Measurements from ENCODE around the gene TLX2.
"Not testable (repeated sequence)": the region's sequence is repeated elsewhere in the genome, so short reads cannot be mapped to it uniquely, and the experiment has no call there.

Gene TLX2

GRCh38 chr2:74514368-74515270 is at the start of gene TLX2:
TLX2 (plus strand) TSS chr2:74514450; CDS start chr2:74514807, 357 bp downstream.
- DNase-seq: no peak
- no peaks in the 10 kb centered on the region for H3K9me3 ChIP-seq (ENCODE audit: severe bottlenecking)
- H3K4me3 ChIP-seq (ENCODE audit: low read depth, low read length): peak within 1 kb of the TSS; percentile 49
- peak within 1 kb of the TSS; percentile 100 for H3K27ac ChIP-seq
- no peaks in the 10 kb centered on the region for H3K27me3 ChIP-seq (ENCODE audit: insufficient read depth, low read depth, severe bottlenecking)
- TF ChIP-seq CTCF (IDR thresholded peaks at IDR 0.05; ENCODE audit: low read depth, low read length): no peak
- peaks cover 10% of the 10 kb centered on the region; the same call in 1 of the 2 replicates for H3K36me3 ChIP-seq

- H3K4me3 ChIP-seq (ENCODE audit: low read depth, low read length); H3K9me3 ChIP-seq (ENCODE audit: severe bottlenecking); H3K27ac ChIP-seq; DNase-seq; H3K27me3 ChIP-seq (ENCODE audit: insufficient read depth, low read depth, severe bottlenecking): not testable (repeated sequence)
- H3K36me3 ChIP-seq: peaks cover 32% of the 10 kb centered on the region
Observed at GRCh38 chr2:74470742-74471141, 43.5 kb upstream of the TLX2 start.

GRCh38 chr2:74471332-74472065 is 42.8 kb upstream of the TLX2 start:
- H3K36me3 ChIP-seq: peaks cover 36% of the 10 kb centered on the region
- DNase-seq: no peak
- H3K27ac ChIP-seq: peak overlapping the region; percentile 86
- peak overlapping the region; percentile 68 for H3K4me3 ChIP-seq (ENCODE audit: low read depth, low read length)
- TF ChIP-seq CTCF (IDR thresholded peaks at IDR 0.05; ENCODE audit: low read depth, low read length): no peak
- no peaks in the 10 kb centered on the region for H3K9me3 ChIP-seq (ENCODE audit: severe bottlenecking)
- no peaks in the 10 kb centered on the region for H3K27me3 ChIP-seq (ENCODE audit: insufficient read depth, low read depth, severe bottlenecking)

- H3K9me3 ChIP-seq (ENCODE audit: severe bottlenecking): no peaks in the 10 kb centered on the region
- no peaks in the 10 kb centered on the region for H3K27me3 ChIP-seq (ENCODE audit: insufficient read depth, low read depth, severe bottlenecking)
- TF ChIP-seq CTCF (IDR thresholded peaks at IDR 0.05; ENCODE audit: low read depth, low read length): no peak; the same call in 1 of the 2 replicates
- peak; percentile 98 for DNase-seq
- peak within 1 kb of the TSS; percentile 68 for H3K4me3 ChIP-seq (ENCODE audit: low read depth, low read length)
- peak within 1 kb of the TSS; percentile 86 for H3K27ac ChIP-seq
- H3K36me3 ChIP-seq: peaks cover 39% of the 10 kb centered on the region
Observed at GRCh38 chr2:74472086-74472944, 41.9 kb upstream of the TLX2 start, which contains the start of gene MRPL53. MRPL53 (minus strand) TSS chr2:74472680; CDS start chr2:74472660, 20 bp downstream.

- no peak for DNase-seq
- H3K36me3 ChIP-seq: peaks cover 43% of the 10 kb centered on the region
- TF ChIP-seq CTCF (IDR thresholded peaks at IDR 0.05; ENCODE audit: low read depth, low read length): no peak
- H3K9me3 ChIP-seq (ENCODE audit: severe bottlenecking): no peaks in the 10 kb centered on the region
- H3K27ac ChIP-seq: peak overlapping the region; percentile 86
- H3K4me3 ChIP-seq (ENCODE audit: low read depth, low read length): peak overlapping the region; percentile 68
- H3K27me3 ChIP-seq (ENCODE audit: insufficient read depth, low read depth, severe bottlenecking): no peaks in the 10 kb centered on the region
Observed at GRCh38 chr2:74472945-74473258, 41.3 kb upstream of the TLX2 start.

All from WERI-Rb-1 (cell line).